Subcutaneous abdominal adipose tissue (tissue), 5 donors: ENCODE measurements around the gene SMIM14.
A peak's percentile ranks its signal among the peaks of the same experiment; 100 is the strongest.

Experiments used
- H3K27ac ChIP-seq: one replicate; pipeline ENCODE4 v1.7.0; 2013; ENCODE audit warnings: low read depth, mild to moderate bottlenecking, inconsistent platforms, low read length, moderate library complexity
- H3K27me3 ChIP-seq, 5 donors: one replicate each; pipeline ENCODE4 v1.7.0; 2013; ENCODE audit warnings: low read length in 5 of 5, inconsistent platforms in 1 of 5; ENCODE audit not compliant: control insufficient read depth in 5 of 5, insufficient read depth in 4 of 5
- H3K36me3 ChIP-seq, 5 donors: one replicate each; pipeline ENCODE4 v1.7.0; 2013; ENCODE audit warnings: low read length in 5 of 5; ENCODE audit not compliant: control insufficient read depth in 5 of 5, insufficient read depth in 5 of 5
- H3K4me1 ChIP-seq, 5 donors: one replicate each; pipeline ENCODE4 v1.7.0; 2013; ENCODE audit warnings: low read length in 5 of 5, mild to moderate bottlenecking in 3 of 5, moderate library complexity in 1 of 5; ENCODE audit not compliant: control insufficient read depth in 5 of 5, insufficient read depth in 5 of 5
- H3K4me3 ChIP-seq, 5 donors: one replicate each; pipeline ENCODE4 v1.7.0; 2013; ENCODE audit warnings: low read length in 5 of 5, low read depth in 1 of 5
- H3K9ac ChIP-seq, 5 donors: one replicate each; pipeline ENCODE4 v1.7.0; 2013; ENCODE audit warnings: low read length in 5 of 5, mild to moderate bottlenecking in 4 of 5, moderate library complexity in 3 of 5
- H3K9me3 ChIP-seq, 5 donors: one replicate each; pipeline ENCODE4 v1.7.0; 2013; ENCODE audit warnings: low read length in 5 of 5; ENCODE audit not compliant: control insufficient read depth in 5 of 5
- donor health status: healthy.
- donor health status: healthy.
- donor health status: healthy.
- donor health status: healthy.
- donor health status: healthy.

Gene SMIM14

GRCh38 chr4:39648827-39649558 is 10.3 kb upstream of the SMIM14 start:
- H3K27me3 ChIP-seq = no peaks in the 10 kb centered on the region
- no peaks in the 10 kb centered on the region for H3K4me1 ChIP-seq
- H3K9ac ChIP-seq = no peak overlapping the region
- no peaks in the 10 kb centered on the region for H3K9me3 ChIP-seq
- no peak overlapping the region for H3K4me3 ChIP-seq
- H3K36me3 ChIP-seq = no peaks in the 10 kb centered on the region
- H3K27ac ChIP-seq = no peak overlapping the region

GRCh38 chr4:39648213-39648612 is 9.5 kb upstream of the SMIM14 start:
- H3K9ac ChIP-seq = no peak overlapping the region
- no peaks in the 10 kb centered on the region for H3K36me3 ChIP-seq
- no peaks in the 10 kb centered on the region for H3K9me3 ChIP-seq
- no peaks in the 10 kb centered on the region for H3K27me3 ChIP-seq
- H3K4me1 ChIP-seq = no peaks in the 10 kb centered on the region
- H3K27ac ChIP-seq = no peak overlapping the region
- H3K4me3 ChIP-seq = no peak overlapping the region

- no peaks in the 10 kb centered on the region for H3K9me3 ChIP-seq
- H3K27ac ChIP-seq = no peak overlapping the region
- no peak overlapping the region for H3K4me3 ChIP-seq
- H3K27me3 ChIP-seq = no peaks in the 10 kb centered on the region
- no peaks in the 10 kb centered on the region for H3K36me3 ChIP-seq
- H3K9ac ChIP-seq = no peak overlapping the region
- H3K4me1 ChIP-seq = peaks cover 0 to 17% (median 5%) of the 10 kb centered on the region in 5 donors
Measured at GRCh38 chr4:39642885-39643552, 4.4 kb upstream of the SMIM14 start.

GRCh38 chr4:39641451-39641850 is 2.8 kb upstream of the SMIM14 start:
- peaks cover 0 to 25% (median 6%) of the 10 kb centered on the region in 5 donors for H3K4me1 ChIP-seq
- H3K36me3 ChIP-seq = no peaks in the 10 kb centered on the region
- no peaks in the 10 kb centered on the region for H3K9me3 ChIP-seq
- no peak overlapping the region for H3K9ac ChIP-seq
- no peaks in the 10 kb centered on the region for H3K27me3 ChIP-seq
- no peak overlapping the region for H3K4me3 ChIP-seq
- no peak overlapping the region for H3K27ac ChIP-seq

GRCh38 chr4:39637586-39638353 is 895 bp downstream of the SMIM14 start:
- H3K9me3 ChIP-seq = no peaks in the 10 kb centered on the region
- no peaks in the 10 kb centered on the region for H3K27me3 ChIP-seq
- H3K27ac ChIP-seq = peak overlapping the region; percentile 97
- H3K9ac ChIP-seq = peak overlapping the region; percentile 23 to 92 (median 89)
- H3K4me1 ChIP-seq = peaks cover 0 to 30% (median 21%) of the 10 kb centered on the region in 5 donors
- H3K4me3 ChIP-seq = peak overlapping the region; percentile 85 to 98 (median 92)
- peaks cover 0 to 4% (median 0%) of the 10 kb centered on the region in 5 donors for H3K36me3 ChIP-seq

- Histone ChIP-seq H3K27ac (peak overlapping the region; percentile 97), H3K4me1 (peaks cover 0 to 30% (median 21%) of the 10 kb centered on the region in 5 donors), H3K36me3 (peaks cover 0 to 4% (median 0%) of the 10 kb centered on the region in 5 donors), H3K9me3 (no peaks in the 10 kb centered on the region), H3K9ac (peak overlapping the region; percentile 23 to 92 (median 89)), H3K27me3 (no peaks in the 10 kb centered on the region), H3K4me3 (peak overlapping the region; percentile 85 to 98 (median 92))
Measured at GRCh38 chr4:39637221-39637585, 1.5 kb downstream of the SMIM14 start.

- H3K4me3 ChIP-seq = peak overlapping the region; percentile 85 to 98 (median 92)
- H3K27ac ChIP-seq = peak overlapping the region; percentile 97
- no peaks in the 10 kb centered on the region for H3K9me3 ChIP-seq
- H3K9ac ChIP-seq = peak overlapping the region; percentile 23 to 92 (median 89)
- no peaks in the 10 kb centered on the region for H3K27me3 ChIP-seq
- H3K4me1 ChIP-seq = peaks cover 0 to 30% (median 21%) of the 10 kb centered on the region in 5 donors
- H3K36me3 ChIP-seq = peaks cover 0 to 4% (median 0%) of the 10 kb centered on the region in 5 donors
Measured at GRCh38 chr4:39636531-39637184, 2.0 kb downstream of the SMIM14 start.

GRCh38 chr4:39635023-39635422 is 3.6 kb downstream of the SMIM14 start:
- H3K27me3 ChIP-seq = no peaks in the 10 kb centered on the region
- H3K9me3 ChIP-seq = no peaks in the 10 kb centered on the region
- peaks cover 0 to 6% (median 0%) of the 10 kb centered on the region in 5 donors for H3K36me3 ChIP-seq
- peaks cover 0 to 28% (median 20%) of the 10 kb centered on the region in 5 donors for H3K4me1 ChIP-seq
- H3K9ac ChIP-seq = no peak overlapping the region
- no peak overlapping the region for H3K27ac ChIP-seq
- no peak overlapping the region for H3K4me3 ChIP-seq

- Histone ChIP-seq H3K27me3 (no peaks in the 10 kb centered on the region), H3K9me3 (no peaks in the 10 kb centered on the region), H3K27ac (no peak overlapping the region), H3K4me1 (peaks cover 0 to 19% (median 14%) of the 10 kb centered on the region in 5 donors), H3K4me3 (no peak overlapping the region), H3K9ac (no peak overlapping the region), H3K36me3 (peaks cover 0 to 13% (median 3%) of the 10 kb centered on the region in 5 donors)
Measured at GRCh38 chr4:39631700-39632079, 7.0 kb downstream of the SMIM14 start.
